ENCODE data around the gene RINL. TPM values are rescaled to one million over a fixed set of nuclear protein-coding genes. Genes with fewer than 3 reads are reported as not detected.

The RINL gene
- total and polyA plus RNA-seq, 2 of the 8 experiments (the other 6 are each of a cell fraction or from before 2014, with no cell fraction given): 11.1 to 11.9 TPM

GRCh38 chr19:38838208-38838985 is 39.7 kb downstream of the RINL start:
- FAIRE-seq (no peak), DNase-seq (ENCODE audit: low read depth in 1 of 2, low spot score in 2 of 2) (no peak)
- H4K5ac ChIP-seq (ENCODE audit: insufficient read length, low read depth, low read length): no peak overlapping the region
- peaks cover 7% of the 10 kb centered on the region; the same call in 1 of the 2 replicates for H3K79me1 ChIP-seq (ENCODE audit: low read depth, low read length)
- H3K4me3 ChIP-seq (ENCODE audit: extremely low read depth in 1 of 4, insufficient read depth in 2 of 4, low read depth in 3 of 4, low read length in 4 of 4): no peak overlapping the region
- H2BK15ac ChIP-seq (ENCODE audit: low read length): no peak overlapping the region
- H4K20me1 ChIP-seq (replicated peaks in 1 of 2; ENCODE audit: control insufficient read depth in 1 of 2, insufficient read depth in 2 of 2, low read length in 2 of 2): peaks cover 27 to 40% of the 10 kb centered on the region in 2 experiments
- no peak overlapping the region for H2BK120ac ChIP-seq (replicated peaks; ENCODE audit: low read depth, low read length)
- no peak overlapping the region for H3K4me2 ChIP-seq (ENCODE audit: insufficient read depth in 1 of 2, low read depth in 2 of 2, low read length in 2 of 2)
- H3K27me3 ChIP-seq (replicated peaks in 1 of 4; ENCODE audit: control insufficient read depth in 3 of 4, extremely low read depth in 1 of 4, insufficient read depth in 3 of 4, low read length in 3 of 4): no peaks in the 10 kb centered on the region
- H2BK5ac ChIP-seq (ENCODE audit: low read depth, low read length): peak overlapping the region; percentile 39; the same call in 1 of the 2 replicates
- no peaks in the 10 kb centered on the region for H3K23me2 ChIP-seq (ENCODE audit: low read depth, low read length)
- no peak overlapping the region for H2AFZ ChIP-seq (ENCODE audit: low read length)
- no peak overlapping the region; the same call in 1 of the 2 replicates for H3K27ac ChIP-seq (ENCODE audit: low read depth, low read length)
- no peaks in the 10 kb centered on the region for H3K9me3 ChIP-seq (ENCODE audit: insufficient read depth in 2 of 2, low read depth in 1 of 2, low read length in 1 of 2)
- no peak overlapping the region; a peak in 1 of 7 replicates for H3K9ac ChIP-seq (replicated peaks in 1 of 4; ENCODE audit: extremely low read depth in 1 of 4, low read depth in 3 of 4, low read length in 3 of 4)
- 89% methylated on average over 19 of the region's 19 CpGs; no CpG with 5 or more reads in 1 of the 2 experiments for WGBS, 2 experiments (ENCODE audit: extremely low coverage in 1 of 2, insufficient coverage in 1 of 2, insufficient read length in 1 of 2, insufficient replicate concordance in 2 of 2, low coverage in 1 of 2, low lambda C conversion rate in 2 of 2, missing lambda C conversion rate in 1 of 2)
- H4K91ac ChIP-seq (replicated peaks; ENCODE audit: insufficient read length, low read length): no peak overlapping the region
- CTCF ChIA-PET (ENCODE audit: partially characterized antibody): interaction anchor here (0.6 to 1.5 kb wide), 5 partner anchors 9 to 501 kb away, joined by 3 to 4 read pairs (median 3); partner anchors contain the start of genes MRPS12 and SARS2
- H3K18ac ChIP-seq (ENCODE audit: extremely low read depth, low read length): no peak overlapping the region
- H3K4ac ChIP-seq (replicated peaks; ENCODE audit: insufficient read length, low read depth, low read length): no peak overlapping the region
- no peak overlapping the region for H3K14ac ChIP-seq (ENCODE audit: insufficient read length)
- no peak overlapping the region for H3K56ac ChIP-seq (replicated peaks; ENCODE audit: insufficient read length, low read depth, low read length)
- no peak overlapping the region for H2AK5ac ChIP-seq (ENCODE audit: low read depth, low read length)
- H4K8ac ChIP-seq (ENCODE audit: extremely low read depth, insufficient read depth, low read length): peak overlapping the region; percentile 76; the same call in 1 of the 2 replicates
- TF ChIP-seq POLR2AphosphoS5 (IDR thresholded peaks at IDR 0.05; ENCODE audit: low read depth, low read length) (peak; percentile 89), SIRT6 (IDR thresholded peaks at IDR 0.05; ENCODE audit: low read length) (no peak), POLR2A (IDR thresholded peaks at IDR 0.05; ENCODE audit: control extremely low read depth in 1 of 2, low read depth in 2 of 2, low read length in 2 of 2) (peak in 1 of 2 experiments; percentile 49; a peak in 2 of 3 replicates)
- no peak overlapping the region for H2BK20ac ChIP-seq (ENCODE audit: low read length)
- no peak overlapping the region for H2BK12ac ChIP-seq (ENCODE audit: low read depth, low read length)
- peaks cover 68 to 81% (median 75%) of the 10 kb centered on the region in 4 experiments for H3K36me3 ChIP-seq (ENCODE audit: control insufficient read depth in 2 of 4, insufficient read depth in 4 of 4, low read length in 3 of 4)
- no peak overlapping the region for H3K23ac ChIP-seq (ENCODE audit: insufficient read length)
- H3K79me2 ChIP-seq (ENCODE audit: control insufficient read depth in 1 of 2, insufficient read depth in 2 of 2, low read length in 2 of 2): peaks cover 0 to 22% of the 10 kb centered on the region in 2 experiments; a peak in 2 of 4 replicates
- POLR2A ChIA-PET (ENCODE audit: partially characterized antibody): interaction anchor here (0.7 to 14.2 kb wide), 23 partner anchors 7 to 361 kb away, joined by 3 to 376 read pairs (median 3); partner anchors contain the start of genes CCER2, HNRNPL, MRPS12 and NFKBIB
- H3K4me1 ChIP-seq (replicated peaks in 1 of 4; ENCODE audit: control insufficient read depth in 3 of 4, insufficient read depth in 4 of 4, low read length in 3 of 4): no peaks in the 10 kb centered on the region

Measured in H1 (cell line).